ENCODE data around the gene PPP1R1B.
A peak's percentile ranks its signal among the peaks of the same experiment; 100 is the strongest.

The PPP1R1B gene

GRCh38 chr17:39601758-39602532 is 24.8 kb upstream of the PPP1R1B start:
- Histone ChIP-seq H3K4me3 (ENCODE audit: low read length) (no peak overlapping the region), H3K4me1 (ENCODE audit: control insufficient read depth, insufficient read depth, low read length) (peaks cover 16% of the 10 kb centered on the region), H3K27me3 (replicated peaks; ENCODE audit: control insufficient read depth, insufficient read depth, low read length) (peaks cover 81% of the 10 kb centered on the region), H3K9me3 (ENCODE audit: control insufficient read depth, low read length) (no peaks in the 10 kb centered on the region), H3K36me3 (ENCODE audit: control insufficient read depth, insufficient read depth, low read length, severe bottlenecking) (no peaks in the 10 kb centered on the region), H3K9ac (ENCODE audit: low read length) (no peak overlapping the region)
- DNase-seq (ENCODE audit: low read depth) = no peak

GRCh38 chr17:39602533-39603303 is 24.0 kb upstream of the PPP1R1B start:
- no peak overlapping the region for H3K9ac ChIP-seq (ENCODE audit: low read length)
- H3K27me3 ChIP-seq (replicated peaks; ENCODE audit: control insufficient read depth, insufficient read depth, low read length) = peaks cover 80% of the 10 kb centered on the region
- no peaks in the 10 kb centered on the region for H3K36me3 ChIP-seq (ENCODE audit: control insufficient read depth, insufficient read depth, low read length, severe bottlenecking)
- H3K4me1 ChIP-seq (ENCODE audit: control insufficient read depth, insufficient read depth, low read length) = peaks cover 16% of the 10 kb centered on the region
- no peak overlapping the region for H3K4me3 ChIP-seq (ENCODE audit: low read length)
- no peak for DNase-seq (ENCODE audit: low read depth)
- H3K9me3 ChIP-seq (ENCODE audit: control insufficient read depth, low read length) = no peaks in the 10 kb centered on the region

GRCh38 chr17:39603304-39604016 is 23.3 kb upstream of the PPP1R1B start:
- Histone ChIP-seq H3K27me3 (replicated peaks; ENCODE audit: control insufficient read depth, insufficient read depth, low read length) (peaks cover 78% of the 10 kb centered on the region), H3K4me3 (ENCODE audit: low read length) (no peak overlapping the region), H3K9ac (ENCODE audit: low read length) (no peak overlapping the region), H3K9me3 (ENCODE audit: control insufficient read depth, low read length) (no peaks in the 10 kb centered on the region), H3K36me3 (ENCODE audit: control insufficient read depth, insufficient read depth, low read length, severe bottlenecking) (no peaks in the 10 kb centered on the region), H3K4me1 (ENCODE audit: control insufficient read depth, insufficient read depth, low read length) (peaks cover 16% of the 10 kb centered on the region)
- DNase-seq (ENCODE audit: low read depth) = no peak

- Histone ChIP-seq H3K4me3 (ENCODE audit: low read length) (no peak overlapping the region), H3K9me3 (ENCODE audit: control insufficient read depth, low read length) (no peaks in the 10 kb centered on the region), H3K4me1 (ENCODE audit: control insufficient read depth, insufficient read depth, low read length) (peaks cover 5% of the 10 kb centered on the region), H3K36me3 (ENCODE audit: control insufficient read depth, insufficient read depth, low read length, severe bottlenecking) (no peaks in the 10 kb centered on the region), H3K27me3 (replicated peaks; ENCODE audit: control insufficient read depth, insufficient read depth, low read length) (peaks cover 73% of the 10 kb centered on the region), H3K9ac (ENCODE audit: low read length) (no peak overlapping the region)
- DNase-seq (ENCODE audit: low read depth) = no peak
Measured at GRCh38 chr17:39604911-39605491, 21.8 kb upstream of the PPP1R1B start.

- Histone ChIP-seq H3K4me1 (ENCODE audit: control insufficient read depth, insufficient read depth, low read length) (peaks cover 4% of the 10 kb centered on the region), H3K4me3 (ENCODE audit: low read length) (no peak overlapping the region)
- peak; percentile 30 for DNase-seq (ENCODE audit: low read depth)
Measured at GRCh38 chr17:39605492-39606433, 21.0 kb upstream of the PPP1R1B start.

GRCh38 chr17:39606434-39607056 is 20.2 kb upstream of the PPP1R1B start:
- H3K4me3 ChIP-seq (ENCODE audit: low read length) = no peak overlapping the region
- peaks cover 66% of the 10 kb centered on the region for H3K27me3 ChIP-seq (replicated peaks; ENCODE audit: control insufficient read depth, insufficient read depth, low read length)
- no peak for DNase-seq (ENCODE audit: low read depth)
- no peaks in the 10 kb centered on the region for H3K9me3 ChIP-seq (ENCODE audit: control insufficient read depth, low read length)
- H3K4me1 ChIP-seq (ENCODE audit: control insufficient read depth, insufficient read depth, low read length) = peaks cover 3% of the 10 kb centered on the region
- H3K36me3 ChIP-seq (ENCODE audit: control insufficient read depth, insufficient read depth, low read length, severe bottlenecking) = no peaks in the 10 kb centered on the region
- no peak overlapping the region for H3K9ac ChIP-seq (ENCODE audit: low read length)

More at GRCh38 chr17:39605492-39606433, 21.0 kb upstream of the PPP1R1B start:
- Histone ChIP-seq H3K36me3 (ENCODE audit: control insufficient read depth, insufficient read depth, low read length, severe bottlenecking) (no peaks in the 10 kb centered on the region), H3K9me3 (ENCODE audit: control insufficient read depth, low read length) (no peaks in the 10 kb centered on the region), H3K27me3 (replicated peaks; ENCODE audit: control insufficient read depth, insufficient read depth, low read length) (peaks cover 66% of the 10 kb centered on the region), H3K9ac (ENCODE audit: low read length) (no peak overlapping the region)

- Histone ChIP-seq H3K9ac (ENCODE audit: low read length) (no peak overlapping the region), H3K9me3 (ENCODE audit: control insufficient read depth, low read length) (no peaks in the 10 kb centered on the region), H3K4me3 (ENCODE audit: low read length) (no peak overlapping the region), H3K36me3 (ENCODE audit: control insufficient read depth, insufficient read depth, low read length, severe bottlenecking) (no peaks in the 10 kb centered on the region), H3K27me3 (replicated peaks; ENCODE audit: control insufficient read depth, insufficient read depth, low read length) (peaks cover 64% of the 10 kb centered on the region), H3K4me1 (ENCODE audit: control insufficient read depth, insufficient read depth, low read length) (peaks cover 3% of the 10 kb centered on the region)
- DNase-seq (ENCODE audit: low read depth) = no peak
Measured at GRCh38 chr17:39607057-39607850, 19.5 kb upstream of the PPP1R1B start.

- Histone ChIP-seq H3K9ac (ENCODE audit: low read length) (no peak within 1 kb of the TSS), H3K36me3 (ENCODE audit: control insufficient read depth, insufficient read depth, low read length, severe bottlenecking) (no peaks in the 10 kb centered on the region), H3K4me1 (ENCODE audit: control insufficient read depth, insufficient read depth, low read length) (peaks cover 3% of the 10 kb centered on the region), H3K4me3 (ENCODE audit: low read length) (no peak within 1 kb of the TSS), H3K9me3 (ENCODE audit: control insufficient read depth, low read length) (no peaks in the 10 kb centered on the region), H3K27me3 (replicated peaks; ENCODE audit: control insufficient read depth, insufficient read depth, low read length) (peaks cover 64% of the 10 kb centered on the region)
- DNase-seq (ENCODE audit: low read depth) = no peak
Measured at GRCh38 chr17:39607851-39608130, 19.0 kb upstream of the PPP1R1B start, which contains the start of gene NEUROD2. NEUROD2 (minus strand) TSS chr17:39607920; CDS start chr17:39606599, 1,321 bp downstream.

- Histone ChIP-seq H3K4me1 (ENCODE audit: control insufficient read depth, insufficient read depth, low read length) (peaks cover 3% of the 10 kb centered on the region), H3K27me3 (replicated peaks; ENCODE audit: control insufficient read depth, insufficient read depth, low read length) (peaks cover 64% of the 10 kb centered on the region), H3K9me3 (ENCODE audit: control insufficient read depth, low read length) (no peaks in the 10 kb centered on the region), H3K4me3 (ENCODE audit: low read length) (no peak overlapping the region), H3K36me3 (ENCODE audit: control insufficient read depth, insufficient read depth, low read length, severe bottlenecking) (no peaks in the 10 kb centered on the region), H3K9ac (ENCODE audit: low read length) (no peak overlapping the region)
- no peak for DNase-seq (ENCODE audit: low read depth)
Measured at GRCh38 chr17:39608142-39608981, 18.4 kb upstream of the PPP1R1B start.

Data from adipocyte (in vitro differentiated cells).